Mesothelial cell of epicardium (in vitro differentiated cells): ENCODE measurements around the gene KLRG1. TPM values are rescaled to one million over a fixed set of nuclear protein-coding genes. Genes with fewer than 3 reads are reported as not detected.

Experiments used
- DNase-seq, 2 experiments: peaks; one replicate each; pipeline ENCODE4 v3.0.0; 2021; ENCODE audit warnings: low spot score in 2 of 2; ENCODE audit not compliant: unreplicated experiment in 2 of 2
- H3K27ac Mint-ChIP-seq: 2 replicates; pipeline ENCODE4 v1.8.0; 2021; ENCODE audit warnings: mixed read lengths
- H3K27me3 Mint-ChIP-seq: 2 replicates; pipeline ENCODE4 v1.8.0; 2021; ENCODE audit warnings: low read depth, mixed read lengths
- H3K36me3 Mint-ChIP-seq: 2 replicates; pipeline ENCODE4 v1.8.0; 2021; ENCODE audit warnings: mixed read lengths
- H3K4me1 Mint-ChIP-seq: 2 replicates; pipeline ENCODE4 v1.8.0; 2021; ENCODE audit warnings: mixed read lengths
- H3K4me3 Mint-ChIP-seq: 2 replicates; pipeline ENCODE4 v1.8.0; 2021; ENCODE audit warnings: mild to moderate bottlenecking, moderate library complexity, mixed read lengths
- H3K9me3 Mint-ChIP-seq: 2 replicates; pipeline ENCODE4 v1.8.0; 2021; ENCODE audit warnings: mixed read lengths
- total RNA-seq: library from RNA; stranded (reverse); gene quantifications from 3 replicates; pipeline ENCODE4 v1.2.1, GENCODE V29; 2021
- TF ChIP-seq, protein P1 (sequence below): fragments of 200-600 bp; sonication (generic); IDR thresholded peaks from one replicate; pipeline ENCODE4 v1.5.0; 2021; ENCODE audit warnings: antibody characterized with exemption; ENCODE audit not compliant: unreplicated experiment

KLRG1 gene
- total RNA-seq, 1 donor from 2014 or later: 2.0 TPM

DNA sequence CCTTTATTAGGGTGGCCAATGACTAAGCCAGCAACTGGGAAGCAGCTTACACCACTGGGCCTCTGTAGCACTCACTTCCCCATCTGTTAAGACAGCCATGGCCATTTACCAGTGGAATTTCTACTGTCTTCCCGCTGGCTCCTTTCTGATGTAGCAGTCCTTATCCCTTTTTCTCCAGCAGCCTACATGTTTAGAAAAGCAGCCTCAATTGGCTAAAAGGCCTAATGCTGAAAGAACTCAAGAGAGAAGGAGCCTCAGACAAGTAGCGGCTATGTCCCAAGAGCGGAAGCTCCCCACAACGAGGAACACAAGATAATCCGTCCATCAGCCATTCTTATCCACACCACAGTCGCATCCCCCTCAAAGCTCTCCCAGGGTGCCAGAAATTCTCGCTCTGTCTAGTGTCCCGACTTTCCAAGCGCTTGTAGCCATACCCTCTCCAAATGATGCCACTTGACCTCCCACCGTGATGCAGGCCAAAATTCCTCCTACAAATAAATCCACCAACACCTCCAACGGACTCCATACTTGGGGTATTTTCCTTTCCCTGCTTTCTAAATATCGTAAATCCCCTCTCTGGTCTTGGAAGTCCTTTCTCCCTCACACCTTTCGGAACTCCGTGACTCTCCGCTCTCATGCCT lies 40.5 kb upstream of the KLRG1 start:
- H3K36me3 Mint-ChIP-seq: peaks cover 12% of the 10 kb centered on the region
- H3K4me1 Mint-ChIP-seq: peaks cover 18% of the 10 kb centered on the region
- DNase-seq: peak in 1 of 2 experiments; percentile 41
- H3K9me3 Mint-ChIP-seq: peaks cover 11% of the 10 kb centered on the region
- no peaks in the 10 kb centered on the region for H3K27me3 Mint-ChIP-seq
- peak overlapping the region; percentile 98 for H3K27ac Mint-ChIP-seq
- TF ChIP-seq, protein P1, sequence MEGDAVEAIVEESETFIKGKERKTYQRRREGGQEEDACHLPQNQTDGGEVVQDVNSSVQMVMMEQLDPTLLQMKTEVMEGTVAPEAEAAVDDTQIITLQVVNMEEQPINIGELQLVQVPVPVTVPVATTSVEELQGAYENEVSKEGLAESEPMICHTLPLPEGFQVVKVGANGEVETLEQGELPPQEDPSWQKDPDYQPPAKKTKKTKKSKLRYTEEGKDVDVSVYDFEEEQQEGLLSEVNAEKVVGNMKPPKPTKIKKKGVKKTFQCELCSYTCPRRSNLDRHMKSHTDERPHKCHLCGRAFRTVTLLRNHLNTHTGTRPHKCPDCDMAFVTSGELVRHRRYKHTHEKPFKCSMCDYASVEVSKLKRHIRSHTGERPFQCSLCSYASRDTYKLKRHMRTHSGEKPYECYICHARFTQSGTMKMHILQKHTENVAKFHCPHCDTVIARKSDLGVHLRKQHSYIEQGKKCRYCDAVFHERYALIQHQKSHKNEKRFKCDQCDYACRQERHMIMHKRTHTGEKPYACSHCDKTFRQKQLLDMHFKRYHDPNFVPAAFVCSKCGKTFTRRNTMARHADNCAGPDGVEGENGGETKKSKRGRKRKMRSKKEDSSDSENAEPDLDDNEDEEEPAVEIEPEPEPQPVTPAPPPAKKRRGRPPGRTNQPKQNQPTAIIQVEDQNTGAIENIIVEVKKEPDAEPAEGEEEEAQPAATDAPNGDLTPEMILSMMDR: no peak
- H3K4me3 Mint-ChIP-seq: peak overlapping the region; percentile 98

DNA sequence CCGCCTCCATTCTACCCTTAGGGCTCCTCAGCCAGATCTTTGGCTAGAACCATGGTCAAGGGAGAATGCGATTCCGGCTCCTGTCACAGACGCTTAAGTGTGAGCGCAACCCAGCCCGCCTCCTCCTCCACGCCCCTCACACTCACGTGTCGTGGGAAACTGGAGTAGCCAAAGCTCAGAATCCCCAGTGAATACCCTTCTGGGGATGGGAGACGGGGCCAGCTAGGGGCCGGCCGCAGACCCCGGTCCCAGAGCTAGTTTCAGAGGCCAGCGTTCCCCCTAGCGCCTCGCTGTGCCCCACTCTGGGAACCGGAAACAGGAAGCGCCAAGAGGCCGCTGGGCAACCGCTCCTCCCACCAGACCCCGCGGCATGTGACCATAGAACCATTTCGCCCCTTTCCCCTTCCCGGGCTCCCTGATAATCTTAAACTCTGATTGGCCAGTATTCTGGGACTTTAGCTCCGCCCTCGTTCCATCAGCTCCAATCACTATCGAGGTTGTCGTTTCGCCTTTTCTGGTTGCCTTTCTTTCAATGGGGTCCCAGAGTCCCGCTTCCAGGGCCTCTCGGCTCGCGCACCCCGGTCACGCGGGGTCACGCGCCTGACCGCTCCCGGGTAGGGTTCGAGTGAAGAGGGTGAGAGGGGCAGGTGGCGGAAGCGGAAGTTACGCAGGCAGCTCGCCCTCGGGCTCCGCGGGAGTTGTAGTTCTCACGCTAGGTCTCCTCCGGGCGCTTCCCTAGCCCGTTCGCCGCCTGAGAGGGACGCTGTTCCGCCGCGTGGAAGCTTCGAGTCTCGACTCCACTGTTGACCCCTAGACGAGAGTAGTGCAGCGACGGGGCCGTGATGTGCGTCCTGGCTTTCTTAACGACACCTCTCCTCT lies 39.8 kb upstream of the KLRG1 start, which contains the start of gene M6PR:
Gene M6PR, minus strand, starts transcription at position 304 of the 879 bp plus-strand sequence. CDS start 3,241 bp downstream, outside the sequence.
- Mint-ChIP-seq H3K27ac (peak within 1 kb of the TSS; percentile 98), H3K4me3 (peak within 1 kb of the TSS; percentile 98), H3K36me3 (peaks cover 15% of the 10 kb centered on the region), H3K27me3 (no peaks in the 10 kb centered on the region), H3K9me3 (peaks cover 15% of the 10 kb centered on the region), H3K4me1 (peaks cover 18% of the 10 kb centered on the region)
- TF ChIP-seq, protein P1: no peak
- DNase-seq: peak; percentile 76 to 90

DNA sequence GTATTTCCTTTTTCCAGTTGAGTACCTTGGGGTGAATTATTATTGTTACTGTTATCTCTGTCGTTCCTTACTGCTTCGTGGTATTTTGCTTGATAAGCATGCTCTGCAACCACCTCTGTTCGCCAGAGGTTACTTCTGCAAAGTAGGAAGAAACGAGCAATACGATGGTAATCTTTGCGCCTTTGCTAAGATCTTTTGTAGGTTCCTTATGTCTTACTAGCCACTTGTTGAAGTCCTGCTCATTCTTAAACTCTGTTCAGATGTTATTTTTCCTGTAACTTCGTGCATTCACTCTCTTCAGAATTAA lies 39.2 kb upstream of the KLRG1 start:
- DNase-seq: no peak
- TF ChIP-seq, protein P1: no peak
- Mint-ChIP-seq H3K4me1 (peaks cover 18% of the 10 kb centered on the region), H3K36me3 (peaks cover 12% of the 10 kb centered on the region), H3K4me3 (peak overlapping the region; percentile 98), H3K27me3 (no peaks in the 10 kb centered on the region), H3K27ac (peak overlapping the region; percentile 98), H3K9me3 (peaks cover 15% of the 10 kb centered on the region)

DNA sequence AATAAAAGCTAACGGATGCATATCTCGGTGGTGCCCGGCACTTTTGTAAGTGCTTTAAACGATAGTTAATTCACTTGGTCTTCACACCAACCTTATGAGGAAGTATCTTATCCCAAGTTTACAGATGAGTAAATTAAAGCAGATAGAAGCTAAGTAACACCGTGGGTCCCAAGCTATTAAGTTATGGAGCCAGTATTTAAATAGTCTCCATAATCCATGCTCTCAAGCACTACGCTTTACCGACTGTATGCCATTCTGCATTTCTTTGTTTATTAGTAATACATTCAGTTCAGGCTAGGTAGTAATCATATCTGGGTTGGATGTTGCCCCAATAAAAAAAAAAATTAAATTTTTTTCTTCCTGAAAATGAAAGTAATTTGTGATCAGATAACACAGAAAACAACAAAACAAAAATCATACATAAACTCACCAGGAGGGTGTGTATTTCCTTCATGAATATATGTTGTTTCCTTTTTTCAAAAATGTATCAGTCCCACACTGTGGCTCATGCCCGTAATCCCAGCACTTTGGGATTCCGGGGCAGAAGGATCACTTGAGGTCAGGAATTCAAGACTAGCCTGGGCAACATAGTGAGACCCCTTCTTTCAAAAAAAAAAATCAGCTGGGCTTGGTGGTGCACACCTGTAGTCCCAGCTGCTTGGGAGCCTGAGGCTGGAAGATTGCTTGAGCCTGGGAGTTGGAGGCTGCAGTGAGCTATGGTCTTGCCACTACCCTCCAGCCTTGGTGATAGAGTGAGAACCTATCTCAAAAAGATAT lies 38.5 kb upstream of the KLRG1 start:
- H3K4me3 Mint-ChIP-seq: peak overlapping the region; percentile 98
- TF ChIP-seq, protein P1: no peak

DNA sequence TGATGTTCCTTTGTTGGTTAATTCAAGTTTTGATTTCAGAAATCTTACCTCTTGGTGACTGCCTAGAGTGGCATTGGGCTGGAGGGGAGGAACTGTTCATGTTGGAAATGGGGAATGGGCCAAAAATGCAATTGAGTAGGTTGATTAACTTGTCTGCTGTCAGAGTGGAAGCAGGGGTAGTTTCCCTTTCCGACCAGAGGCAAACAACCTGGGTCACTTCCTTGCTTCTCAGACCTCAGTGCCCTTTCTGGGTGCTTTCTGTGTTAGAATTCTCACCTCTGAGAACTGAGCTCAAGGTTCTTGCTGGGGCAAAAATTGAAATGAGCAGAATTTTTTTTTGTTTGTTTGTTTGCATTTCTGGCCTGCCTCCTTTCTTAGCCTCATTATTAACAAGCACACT lies 37.6 kb upstream of the KLRG1 start:
- Mint-ChIP-seq H3K36me3 (peaks cover 12% of the 10 kb centered on the region), H3K27ac (no peak overlapping the region), H3K4me3 (peak overlapping the region; percentile 28), H3K27me3 (no peaks in the 10 kb centered on the region), H3K9me3 (peaks cover 15% of the 10 kb centered on the region), H3K4me1 (peaks cover 18% of the 10 kb centered on the region)
- TF ChIP-seq, protein P1: no peak
- no peak for DNase-seq

More for the DNA sequence above, 38.5 kb upstream of the KLRG1 start:
- H3K9me3 Mint-ChIP-seq: peaks cover 15% of the 10 kb centered on the region
- no peaks in the 10 kb centered on the region for H3K27me3 Mint-ChIP-seq
- H3K36me3 Mint-ChIP-seq: peaks cover 12% of the 10 kb centered on the region
- peaks cover 18% of the 10 kb centered on the region for H3K4me1 Mint-ChIP-seq
- peak overlapping the region; percentile 98 for H3K27ac Mint-ChIP-seq
- no peak for DNase-seq
